ENCODE data around the gene CMTM8. TPM values are rescaled to one million over a fixed set of nuclear protein-coding genes. Genes with fewer than 3 reads are reported as not detected.
"Not testable (repeated sequence)": the region's sequence is repeated elsewhere in the genome, so short reads cannot be mapped to it uniquely, and the experiment has no call there.

CMTM8 gene
- total RNA-seq, 1 donor from 2014 or later = 5.7 TPM

- Histone ChIP-seq H3K27ac (replicated peaks) (no peak overlapping the region), H3K27me3 (ENCODE audit: low read depth) (no peaks in the 10 kb centered on the region), H3K9me3 (replicated peaks) (no peaks in the 10 kb centered on the region), H3K4me1 (peaks cover 11% of the 10 kb centered on the region), H3K36me3 (no peaks in the 10 kb centered on the region), H3K4me3 (no peak overlapping the region)
- TF ChIP-seq CTCF (IDR thresholded peaks at IDR 0.05; ENCODE audit: borderline replicate concordance) = no peak
- no peak for DNase-seq
- intact Hi-C loops (cut with micrococcal nuclease) = no loop called here
These were observed 11.5 kb upstream of the CMTM8 start for GRCh38 chr3:32226875-32227500.

GRCh38 chr3:32228743-32229142 lies 9.7 kb upstream of the CMTM8 start:
- H3K9me3 ChIP-seq (replicated peaks); H3K27ac ChIP-seq (replicated peaks); H3K27me3 ChIP-seq (ENCODE audit: low read depth); H3K4me1 ChIP-seq; DNase-seq; intact Hi-C loops (cut with micrococcal nuclease); H3K4me3 ChIP-seq; H3K36me3 ChIP-seq: not testable (repeated sequence)

- no peak for DNase-seq
- no peaks in the 10 kb centered on the region for H3K36me3 ChIP-seq
- no peak overlapping the region for H3K27ac ChIP-seq (replicated peaks)
- TF ChIP-seq CTCF (IDR thresholded peaks at IDR 0.05; ENCODE audit: borderline replicate concordance) = no peak
- H3K9me3 ChIP-seq (replicated peaks) = no peaks in the 10 kb centered on the region
- intact Hi-C loops (cut with micrococcal nuclease) = no loop called here
- no peaks in the 10 kb centered on the region for H3K27me3 ChIP-seq (ENCODE audit: low read depth)
- H3K4me3 ChIP-seq = no peak overlapping the region
- H3K4me1 ChIP-seq = peaks cover 8% of the 10 kb centered on the region
These were observed 8.9 kb upstream of the CMTM8 start for GRCh38 chr3:32229565-32229964.

- no peak overlapping the region for H3K27ac ChIP-seq (replicated peaks)
- H3K4me1 ChIP-seq = peaks cover 41% of the 10 kb centered on the region
- H3K27me3 ChIP-seq (ENCODE audit: low read depth) = no peaks in the 10 kb centered on the region
- no peak for TF ChIP-seq CTCF (IDR thresholded peaks at IDR 0.05; ENCODE audit: borderline replicate concordance)
- DNase-seq = no peak
- intact Hi-C loops (cut with micrococcal nuclease) = loop anchor here (5.0 kb wide), 1 partner anchor 34 kb away; no protein-coding TSS in a partner anchor
- peaks cover 15% of the 10 kb centered on the region for H3K9me3 ChIP-seq (replicated peaks)
- H3K36me3 ChIP-seq = no peaks in the 10 kb centered on the region
- H3K4me3 ChIP-seq = no peak overlapping the region
These were observed 2.1 kb upstream of the CMTM8 start for GRCh38 chr3:32236377-32236776.

- TF ChIP-seq CTCF (IDR thresholded peaks at IDR 0.05; ENCODE audit: borderline replicate concordance) = no peak
- Histone ChIP-seq H3K27me3 (ENCODE audit: low read depth) (no peaks in the 10 kb centered on the region), H3K4me3 (peak overlapping the region; percentile 88), H3K36me3 (no peaks in the 10 kb centered on the region), H3K27ac (replicated peaks) (peak overlapping the region; percentile 92), H3K9me3 (replicated peaks) (peaks cover 15% of the 10 kb centered on the region), H3K4me1 (peaks cover 41% of the 10 kb centered on the region)
- intact Hi-C loops (cut with micrococcal nuclease) = loop anchor here (5.0 kb wide), 1 partner anchor 36 kb away; no protein-coding TSS in a partner anchor
- DNase-seq = peak; percentile 55
These were observed 619 bp upstream of the CMTM8 start for GRCh38 chr3:32237670-32238452.

Measured in left ventricle myocardium inferior (tissue), 1 donor.